PC-9 (cell line): ENCODE measurements around the gene SPEG.

Source experiments
- CTCF ChIP-seq: fragments of 200-600 bp; sonication (generic); conservative IDR thresholded peaks from 2 replicates; pipeline ENCODE4 v1.6.1; 2017; ENCODE audit warnings: mixed run types, antibody characterized with exemption, mild to moderate bottlenecking, moderate library complexity
- EZH2 ChIP-seq: fragments of 200-600 bp; sonication (generic); IDR thresholded peaks from 2 replicates; pipeline ENCODE4 v1.8.0; 2017; ENCODE audit warnings: antibody characterized with exemption, low read depth

GRCh38 chr2:219509780-219510511, 75.3 kb downstream of the SPEG start:
- peak; percentile 70 for TF ChIP-seq CTCF
- no peak for TF ChIP-seq EZH2
